Gastrocnemius medialis (tissue), 4 donors: ENCODE measurements around the gene TXLNB. TPM values are rescaled to one million over a fixed set of nuclear protein-coding genes. Genes with fewer than 3 reads are reported as not detected.
"Not testable (repeated sequence)": the region's sequence is repeated elsewhere in the genome, so short reads cannot be mapped to it uniquely, and the experiment has no call there.

Experiments
- ATAC-seq, 2 donors: fragments of 150-250 bp; one replicate each; pipeline ENCODE4 v1.9.1; 2016
- DNase-seq, 2 donors: peaks; one replicate each; pipeline ENCODE4 v3.0.0-alpha.2; 2019
- H3K27ac ChIP-seq, 4 donors: fragments of 200-600 bp; sonication (generic); 1 replicate in 1 of 4; 2 replicates in 3 of 4; pipeline ENCODE4 v1.5.1; 2016 to 2018; ENCODE audit warnings: mild to moderate bottlenecking in 2 of 4, moderate library complexity in 1 of 4
- H3K27me3 ChIP-seq, 3 donors: fragments of 200-600 bp; sonication (generic) in 2 of 3; 1 replicate in 1 of 3; 2 replicates in 2 of 3; pipeline versions ENCODE4 v1.5.1 to v1.6.0; 2016 to 2019; ENCODE audit warnings: mild to moderate bottlenecking in 1 of 3, moderate library complexity in 1 of 3
- H3K36me3 ChIP-seq, 2 donors: fragments of 200-600 bp; sonication (generic) in 1 of 2; one replicate each; pipeline ENCODE4 v1.5.1; 2017 to 2018
- H3K4me1 ChIP-seq, 2 donors: fragments of 200-600 bp; sonication (generic) in 1 of 2; one replicate each; pipeline ENCODE4 v1.5.1; 2016 to 2017; ENCODE audit warnings: mild to moderate bottlenecking in 2 of 2
- H3K4me3 ChIP-seq, 4 donors: fragments of 200-600 bp; sonication (generic) in 3 of 4; 1 replicate in 1 of 4; 2 replicates in 3 of 4; pipeline ENCODE4 v1.5.1; 2016 to 2019; ENCODE audit warnings: mild to moderate bottlenecking in 2 of 4
- H3K9me3 ChIP-seq, 3 donors: fragments of 200-600 bp; sonication (generic) in 2 of 3; 1 replicate in 1 of 3; 2 replicates in 2 of 3; pipeline ENCODE4 v1.5.1; 2016 to 2019
- POLR2A ChIP-seq, 2 donors: fragments of 450-650 bp; IDR thresholded peaks; one replicate each; pipeline ENCODE4 v1.6.1; 2017; ENCODE audit warnings: antibody characterized with exemption in 2 of 2, mild to moderate bottlenecking in 2 of 2, moderate library complexity in 2 of 2
- in situ Hi-C, 4 donors: fragments of 200-750 bp; cut with MboI; loops; one replicate each; pipeline versions ENCODE4 v1.15.0 to v1.8.0; 2017; ENCODE audit warnings: low sequenced_read_pairs in 4 of 4
- intact Hi-C: fragments of 100-400 bp; cut with DNase I; formaldehyde crosslinking; loops from one replicate; pipeline ENCODE4 v1.15.1; 2023; ENCODE audit warnings: low total_unique reads
- total RNA-seq, 4 donors: library from RNA; depleted of rRNA; stranded (reverse); fragments of >200 nt; gene quantifications; one replicate each; pipeline versions ENCODE4 v1.1.0 to v1.2.3, GENCODE V29; 2016
- TF ChIP-seq, protein P1 (sequence below), 5 experiments: fragments of 450-650 bp in 3 of 5; fragments of 200-600 bp in 2 of 5; sonication (generic) in 2 of 5; IDR thresholded peaks in 4 of 5; conservative IDR thresholded peaks in 1 of 5; 1 replicate in 4 of 5; 2 replicates in 1 of 5; pipeline ENCODE4 v1.5.1; 2016 to 2019; ENCODE audit warnings: antibody characterized with exemption in 5 of 5, mild to moderate bottlenecking in 3 of 5, moderate library complexity in 3 of 5

The TXLNB gene
- total RNA-seq, 4 donors from 2014 or later = 58.3 to 197 (median 124) TPM

GRCh38 chr6:139231206-139231605, 60.6 kb downstream of the TXLNB start:
- no peak for TF ChIP-seq POLR2A (IDR thresholded peaks at IDR 0.05)
- TF ChIP-seq, protein P1, sequence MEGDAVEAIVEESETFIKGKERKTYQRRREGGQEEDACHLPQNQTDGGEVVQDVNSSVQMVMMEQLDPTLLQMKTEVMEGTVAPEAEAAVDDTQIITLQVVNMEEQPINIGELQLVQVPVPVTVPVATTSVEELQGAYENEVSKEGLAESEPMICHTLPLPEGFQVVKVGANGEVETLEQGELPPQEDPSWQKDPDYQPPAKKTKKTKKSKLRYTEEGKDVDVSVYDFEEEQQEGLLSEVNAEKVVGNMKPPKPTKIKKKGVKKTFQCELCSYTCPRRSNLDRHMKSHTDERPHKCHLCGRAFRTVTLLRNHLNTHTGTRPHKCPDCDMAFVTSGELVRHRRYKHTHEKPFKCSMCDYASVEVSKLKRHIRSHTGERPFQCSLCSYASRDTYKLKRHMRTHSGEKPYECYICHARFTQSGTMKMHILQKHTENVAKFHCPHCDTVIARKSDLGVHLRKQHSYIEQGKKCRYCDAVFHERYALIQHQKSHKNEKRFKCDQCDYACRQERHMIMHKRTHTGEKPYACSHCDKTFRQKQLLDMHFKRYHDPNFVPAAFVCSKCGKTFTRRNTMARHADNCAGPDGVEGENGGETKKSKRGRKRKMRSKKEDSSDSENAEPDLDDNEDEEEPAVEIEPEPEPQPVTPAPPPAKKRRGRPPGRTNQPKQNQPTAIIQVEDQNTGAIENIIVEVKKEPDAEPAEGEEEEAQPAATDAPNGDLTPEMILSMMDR (IDR thresholded peaks at IDR 0.05 in 4 of 5, conservative IDR thresholded peaks at IDR 0.05 in 1 of 5) = no peak
- Histone ChIP-seq H3K4me1 (peaks cover 15 to 19% of the 10 kb centered on the region in 2 donors), H3K9me3 (no peaks in the 10 kb centered on the region), H3K27me3 (no peaks in the 10 kb centered on the region), H3K36me3 (no peaks in the 10 kb centered on the region), H3K4me3 (no peak overlapping the region), H3K27ac (peak overlapping the region; percentile 68 to 77 (median 70))
- ATAC-seq (no peak), DNase-seq (no peak)
- intact Hi-C loops (no loop called here), in situ Hi-C loops (loop anchor here in 1 of 4 donors (25.0 kb wide), 1 partner anchor 531 kb away; no protein-coding TSS in a partner anchor)

DNA sequence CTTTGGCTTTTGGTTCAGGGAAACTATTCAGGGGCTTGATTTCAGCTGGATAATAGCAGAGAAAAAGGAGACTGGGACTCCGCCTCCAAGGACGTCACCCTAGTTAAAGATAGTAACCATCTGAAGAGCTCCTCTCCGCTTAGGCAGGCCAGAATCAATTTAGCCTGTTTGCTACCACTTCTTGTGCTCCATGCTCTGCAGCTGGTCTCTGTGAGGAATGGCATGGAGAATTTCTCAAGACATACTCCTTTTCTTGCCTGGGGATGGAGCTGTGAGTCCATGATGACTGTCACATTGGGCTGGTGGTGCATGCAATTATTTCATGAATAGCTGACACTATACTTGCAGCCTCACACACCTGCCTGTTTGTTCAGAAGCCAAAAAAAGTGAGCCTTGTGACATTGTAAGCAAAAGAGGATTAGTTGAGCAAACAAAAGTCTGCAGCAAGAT, 61.4 kb downstream of the TXLNB start:
- no peaks in the 10 kb centered on the region for H3K9me3 ChIP-seq
- H3K4me3 ChIP-seq = no peak overlapping the region
- H3K36me3 ChIP-seq = no peaks in the 10 kb centered on the region
- in situ Hi-C loops (loop anchor here in 1 of 4 donors (25.0 kb wide), 1 partner anchor 532 kb away; no protein-coding TSS in a partner anchor), intact Hi-C loops (no loop called here)
- peak; percentile 89 to 90 for ATAC-seq
- peak overlapping the region; percentile 69 to 77 (median 71) for H3K27ac ChIP-seq
- no peak for TF ChIP-seq POLR2A (IDR thresholded peaks at IDR 0.05)
- TF ChIP-seq, protein P1 (IDR thresholded peaks at IDR 0.05 in 4 of 5, conservative IDR thresholded peaks at IDR 0.05 in 1 of 5) = peak in 1 of 5 experiments; percentile 25
- peaks cover 15 to 19% of the 10 kb centered on the region in 2 donors for H3K4me1 ChIP-seq
- no peaks in the 10 kb centered on the region for H3K27me3 ChIP-seq
- peak; percentile 38 to 57 for DNase-seq

GRCh38 chr6:139228387-139228786, 63.4 kb downstream of the TXLNB start:
- not testable (repeated sequence) for H3K36me3 ChIP-seq, H3K27me3 ChIP-seq, DNase-seq, H3K9me3 ChIP-seq, H3K4me3 ChIP-seq, H3K27ac ChIP-seq, ATAC-seq
- intact Hi-C loops (loop anchor here (10.0 kb wide), 1 partner anchor 1216 kb away; no protein-coding TSS in a partner anchor), in situ Hi-C loops (loop anchor here in 3 of 4 donors (5.0 to 25.0 kb wide), 2 partner anchors 139 to 534 kb away; no protein-coding TSS in a partner anchor)
- H3K4me1 ChIP-seq = peaks cover 15 to 19% of the 10 kb centered on the region in 2 donors

GRCh38 chr6:139219746-139220145, 72.1 kb downstream of the TXLNB start:
- no peak for DNase-seq
- Histone ChIP-seq H3K4me3 (peak overlapping the region in 1 of 4 donors; percentile 3), H3K27me3 (no peaks in the 10 kb centered on the region), H3K4me1 (peaks cover 0 to 4% of the 10 kb centered on the region in 2 donors), H3K27ac (peak overlapping the region; percentile 41 to 76 (median 70)), H3K9me3 (no peaks in the 10 kb centered on the region), H3K36me3 (no peaks in the 10 kb centered on the region)
- peak in 1 of 2 donors; percentile 8 for ATAC-seq
- intact Hi-C loops (loop anchor here (1.0 to 10.0 kb wide), 2 partner anchors 145 to 1225 kb away; no protein-coding TSS in a partner anchor), in situ Hi-C loops (loop anchor here in 1 of 4 donors (5.0 kb wide), 1 partner anchor 148 kb away; no protein-coding TSS in a partner anchor)
- TF ChIP-seq, protein P1 (IDR thresholded peaks at IDR 0.05 in 4 of 5, conservative IDR thresholded peaks at IDR 0.05 in 1 of 5) = no peak
- TF ChIP-seq POLR2A (IDR thresholded peaks at IDR 0.05) = no peak

- Histone ChIP-seq H3K4me3 (peak overlapping the region in 1 of 4 donors; percentile 3), H3K4me1 (peaks cover 0 to 4% of the 10 kb centered on the region in 2 donors), H3K27ac (peak overlapping the region; percentile 41 to 76 (median 70)), H3K36me3 (no peaks in the 10 kb centered on the region), H3K27me3 (no peaks in the 10 kb centered on the region), H3K9me3 (no peaks in the 10 kb centered on the region)
- in situ Hi-C loops = no loop called here
- intact Hi-C loops = loop anchor here (1.0 kb wide), 1 partner anchor 145 kb away; no protein-coding TSS in a partner anchor
- DNase-seq = peak; percentile 78 to 85
- TF ChIP-seq, protein P1 (IDR thresholded peaks at IDR 0.05 in 4 of 5, conservative IDR thresholded peaks at IDR 0.05 in 1 of 5) = peak; percentile 73 to 90 (median 82)
- peak in 1 of 2 donors; percentile 52 for TF ChIP-seq POLR2A (IDR thresholded peaks at IDR 0.05)
- ATAC-seq = peak; percentile 98 to 99
These were observed 72.5 kb downstream of the TXLNB start for GRCh38 chr6:139219271-139219729.

DNA sequence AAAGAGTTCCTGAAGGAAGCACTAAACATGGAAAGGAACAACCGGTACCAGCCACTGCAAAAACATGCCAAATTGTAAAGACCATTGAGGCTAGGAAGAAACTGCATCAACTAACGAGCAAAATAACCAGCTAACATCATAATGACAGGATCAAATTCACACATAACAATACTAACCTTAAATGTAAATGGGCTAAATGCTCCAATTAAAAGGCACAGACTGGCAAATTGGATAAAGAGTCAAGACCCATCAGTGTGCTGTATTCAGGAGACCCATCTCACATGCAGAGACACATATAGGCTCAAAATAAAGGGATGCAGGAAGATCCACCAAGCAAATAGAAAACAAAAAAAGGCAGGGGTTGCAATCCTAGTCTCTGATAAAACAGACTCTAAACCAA, 79.3 kb downstream of the TXLNB start:
- ATAC-seq, H3K9me3 ChIP-seq, H3K4me3 ChIP-seq, H3K27ac ChIP-seq, in situ Hi-C loops, H3K36me3 ChIP-seq, H3K4me1 ChIP-seq, DNase-seq, H3K27me3 ChIP-seq, intact Hi-C loops: not testable (repeated sequence)

DNA sequence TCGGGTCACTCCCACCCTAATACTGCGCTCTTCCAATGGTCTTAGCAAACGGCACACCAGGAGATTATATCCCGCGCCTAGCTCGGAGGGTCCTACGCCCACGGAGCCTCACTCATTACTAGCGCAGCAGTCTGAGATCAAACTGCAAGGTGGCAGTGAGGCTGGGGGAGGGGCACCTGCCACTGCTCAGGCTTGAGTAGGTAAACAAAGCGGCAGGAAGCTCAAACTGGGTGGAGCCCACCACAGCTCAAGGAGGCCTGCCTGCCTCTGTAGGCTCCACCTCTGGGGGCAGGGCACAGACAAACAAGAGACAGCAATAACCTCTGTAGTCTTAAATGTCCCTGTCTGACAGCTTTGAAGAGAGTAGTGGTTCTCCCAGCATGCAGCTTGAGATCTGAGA, 81.0 kb downstream of the TXLNB start:
- intact Hi-C loops, H3K27ac ChIP-seq, H3K4me1 ChIP-seq, in situ Hi-C loops, H3K27me3 ChIP-seq, H3K9me3 ChIP-seq, DNase-seq, ATAC-seq, H3K36me3 ChIP-seq, H3K4me3 ChIP-seq: not testable (repeated sequence)
